Adrenal gland (tissue), 12 donors: ENCODE results near the gene GSK3A. TPM values are rescaled to one million over a fixed set of nuclear protein-coding genes. Genes with fewer than 3 reads are reported as not detected.
A peak's percentile ranks its signal among the peaks of the same experiment; 100 is the strongest.

Source experiments
- DNase-seq, 7 donors: peaks; one replicate each; pipeline ENCODE4 v3.0.0-alpha.2; 2019 to 2020
- H3K27ac ChIP-seq, 5 donors: fragments of 200-600 bp; sonication (generic) in 4 of 5; 1 replicate in 3 of 5; 2 replicates in 2 of 5; pipeline versions ENCODE4 v1.5.1 to v1.8.0; 2016 to 2020; ENCODE audit warnings: mild to moderate bottlenecking in 1 of 5
- H3K27me3 ChIP-seq: fragments of 200-600 bp; 2 replicates; pipeline ENCODE4 v1.8.0; 2021
- H3K36me3 ChIP-seq, 2 donors: fragments of 200-600 bp; replicated peaks in 1 of 2; 1 replicate in 1 of 2; 2 replicates in 1 of 2; pipeline versions ENCODE4 v1.5.1 to v1.8.0; 2018 to 2022
- H3K4me1 ChIP-seq, 2 donors: fragments of 200-600 bp; replicated peaks in 1 of 2; 1 replicate in 1 of 2; 2 replicates in 1 of 2; pipeline versions ENCODE4 v1.5.1 to v1.8.0; 2018 to 2021
- H3K4me3 ChIP-seq, 4 donors: fragments of 200-600 bp; sonication (generic) in 3 of 4; one replicate each; pipeline ENCODE4 v1.5.1; 2016 to 2018
- H3K9me3 ChIP-seq, 3 donors: fragments of 200-600 bp; sonication (generic) in 1 of 3; replicated peaks in 1 of 3; 1 replicate in 2 of 3; 2 replicates in 1 of 3; pipeline versions ENCODE4 v1.5.1 to v1.8.0; 2016 to 2021
- POLR2A ChIP-seq, 2 donors: fragments of 450-650 bp; IDR thresholded peaks; one replicate each; pipeline ENCODE4 v1.6.1; 2017; ENCODE audit warnings: antibody characterized with exemption in 2 of 2, mild to moderate bottlenecking in 2 of 2, moderate library complexity in 1 of 2
- WGBS, 4 donors: extraction: QIAGEN DNeasy Blood & Tissue Kit in 2 of 4; methylation state at CpG; one replicate each; pipeline versions ENCODE4 v1.1.5 to v1.1.7; 2013 to 2017; 5-methylcytosine and 5-hydroxymethylcytosine counted together
- intact Hi-C, 2 donors: fragments of 100-400 bp; cut with DNase I; formaldehyde crosslinking; loops; one replicate each; pipeline versions ENCODE4 v1.14.1 to v1.15.0; 2022 to 2023
- polyA plus RNA-seq, 3 donors: library from polyadenylated mRNA; stranded (reverse); fragments of 200-250 nt in 2 of 3; fragments of 350-450 nt in 1 of 3; fragmentation: Illumina TruSeq in 1 of 3; extraction: RNeasy Lipid Tissue Mini Kit (QIAGEN cat#74804) in 1 of 3; gene quantifications; one replicate each; pipeline ENCODE4 v1.2.3, GENCODE V29; 2013 to 2014
- total RNA-seq, 9 donors: library from RNA; depleted of rRNA in 4 of 9; stranded (reverse); fragments of >200 nt in 4 of 9; fragments of 120-200 nt in 1 of 9; fragmentation: NEBNext Ultra II Directional in 1 of 9; extraction: Animal tissue kit (Norgen Biotek cat#: 25700) in 1 of 9; gene quantifications; one replicate each; pipeline versions ENCODE4 v1.1.0 to v1.2.4, GENCODE V29; 2013 to 2023
- TF ChIP-seq, protein P1 (sequence below), 6 experiments: fragments of 450-650 bp in 4 of 6; fragments of 200-600 bp in 2 of 6; sonication (generic) in 1 of 6; IDR thresholded peaks; 1 replicate in 5 of 6; 2 replicates in 1 of 6; pipeline versions ENCODE4 v1.5.1 to v1.8.0; 2016 to 2021; ENCODE audit warnings: antibody characterized with exemption in 6 of 6, mild to moderate bottlenecking in 2 of 6, moderate library complexity in 1 of 6
- donor health status: healthy with polysubstance abuse.
- donor health status: Bipolar disorder and iron deficiency.
- donor health status: DM: yes; HTN: yes; CAD: no.
- donor health status: DM: no; HTN: no; CAD: no.
- donor health status: DM: no; HTN: no; CAD: no.
- donor health status: DM: yes; HTN: yes; CAD: no.

Gene GSK3A
- total and polyA plus RNA-seq, 12 donors, result 19.5 to 94.9 (median 49.7) TPM

DNA sequence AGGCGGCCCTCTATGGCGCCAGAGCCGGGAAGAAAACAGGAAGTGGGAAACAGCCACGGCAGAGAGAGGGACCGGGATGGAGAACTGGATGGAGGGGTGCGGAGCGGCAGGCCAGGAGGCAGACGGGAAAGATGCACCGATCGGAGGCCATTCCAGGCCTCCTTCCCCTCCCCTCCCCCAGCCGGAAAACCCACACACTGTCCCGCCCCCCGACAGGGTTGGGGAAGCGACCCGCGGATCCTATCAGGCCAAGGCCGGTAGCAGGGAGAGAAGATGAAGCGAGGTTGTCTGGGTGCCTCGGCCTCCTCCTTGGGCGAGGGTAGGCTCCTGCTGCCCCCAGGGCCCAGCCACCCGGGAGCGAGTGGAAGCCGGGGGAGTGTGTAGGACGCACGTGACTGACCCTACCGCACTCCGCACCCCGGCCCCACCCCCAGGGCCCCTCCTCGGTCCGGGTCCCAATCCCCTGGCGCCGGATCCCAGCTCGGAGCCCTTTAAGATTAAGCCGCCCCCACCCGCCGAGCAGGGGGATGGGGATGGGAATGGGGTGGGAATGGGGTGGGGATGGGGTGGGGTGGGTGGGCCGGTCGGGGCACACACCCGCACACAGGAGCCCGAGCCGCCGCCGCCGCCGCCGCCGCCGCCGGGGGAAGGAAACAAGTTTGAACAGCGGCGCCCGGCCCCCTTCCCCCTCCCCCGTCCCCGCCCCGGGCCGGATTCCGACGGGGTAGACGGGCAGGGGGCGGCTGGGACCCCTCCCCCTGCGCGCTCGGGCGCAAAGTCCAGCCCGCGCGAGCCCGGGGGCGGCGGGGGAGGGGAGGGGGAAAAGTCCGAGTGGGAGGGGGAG, 11.1 kb upstream of the GSK3A start:
- intact Hi-C loops, result loop anchor here in 1 of 2 donors (2.0 kb wide), 1 partner anchor 15 kb away; the partner anchor contains the start of gene CIC
- WGBS, 4 donors, result 0 to 1% (median 0%) methylated on average over 12 to 66 of the region's 71 CpGs
- H3K27ac ChIP-seq, result peak overlapping the region; percentile 91 to 100 (median 99)
- no peaks in the 10 kb centered on the region for H3K27me3 ChIP-seq
- H3K4me1 ChIP-seq, result peaks cover 44 to 51% of the 10 kb centered on the region in 2 donors
- H3K4me3 ChIP-seq, result peak overlapping the region; percentile 62 to 90 (median 86)
- TF ChIP-seq POLR2A (IDR thresholded peaks at IDR 0.05), result peak in 1 of 2 donors; percentile 42
- TF ChIP-seq, protein P1, sequence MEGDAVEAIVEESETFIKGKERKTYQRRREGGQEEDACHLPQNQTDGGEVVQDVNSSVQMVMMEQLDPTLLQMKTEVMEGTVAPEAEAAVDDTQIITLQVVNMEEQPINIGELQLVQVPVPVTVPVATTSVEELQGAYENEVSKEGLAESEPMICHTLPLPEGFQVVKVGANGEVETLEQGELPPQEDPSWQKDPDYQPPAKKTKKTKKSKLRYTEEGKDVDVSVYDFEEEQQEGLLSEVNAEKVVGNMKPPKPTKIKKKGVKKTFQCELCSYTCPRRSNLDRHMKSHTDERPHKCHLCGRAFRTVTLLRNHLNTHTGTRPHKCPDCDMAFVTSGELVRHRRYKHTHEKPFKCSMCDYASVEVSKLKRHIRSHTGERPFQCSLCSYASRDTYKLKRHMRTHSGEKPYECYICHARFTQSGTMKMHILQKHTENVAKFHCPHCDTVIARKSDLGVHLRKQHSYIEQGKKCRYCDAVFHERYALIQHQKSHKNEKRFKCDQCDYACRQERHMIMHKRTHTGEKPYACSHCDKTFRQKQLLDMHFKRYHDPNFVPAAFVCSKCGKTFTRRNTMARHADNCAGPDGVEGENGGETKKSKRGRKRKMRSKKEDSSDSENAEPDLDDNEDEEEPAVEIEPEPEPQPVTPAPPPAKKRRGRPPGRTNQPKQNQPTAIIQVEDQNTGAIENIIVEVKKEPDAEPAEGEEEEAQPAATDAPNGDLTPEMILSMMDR (IDR thresholded peaks at IDR 0.05), result no peak
- H3K36me3 ChIP-seq, result peaks cover 0 to 17% of the 10 kb centered on the region in 2 donors
- H3K9me3 ChIP-seq, result no peaks in the 10 kb centered on the region
- DNase-seq, result peak; percentile 65 to 81 (median 74)

DNA sequence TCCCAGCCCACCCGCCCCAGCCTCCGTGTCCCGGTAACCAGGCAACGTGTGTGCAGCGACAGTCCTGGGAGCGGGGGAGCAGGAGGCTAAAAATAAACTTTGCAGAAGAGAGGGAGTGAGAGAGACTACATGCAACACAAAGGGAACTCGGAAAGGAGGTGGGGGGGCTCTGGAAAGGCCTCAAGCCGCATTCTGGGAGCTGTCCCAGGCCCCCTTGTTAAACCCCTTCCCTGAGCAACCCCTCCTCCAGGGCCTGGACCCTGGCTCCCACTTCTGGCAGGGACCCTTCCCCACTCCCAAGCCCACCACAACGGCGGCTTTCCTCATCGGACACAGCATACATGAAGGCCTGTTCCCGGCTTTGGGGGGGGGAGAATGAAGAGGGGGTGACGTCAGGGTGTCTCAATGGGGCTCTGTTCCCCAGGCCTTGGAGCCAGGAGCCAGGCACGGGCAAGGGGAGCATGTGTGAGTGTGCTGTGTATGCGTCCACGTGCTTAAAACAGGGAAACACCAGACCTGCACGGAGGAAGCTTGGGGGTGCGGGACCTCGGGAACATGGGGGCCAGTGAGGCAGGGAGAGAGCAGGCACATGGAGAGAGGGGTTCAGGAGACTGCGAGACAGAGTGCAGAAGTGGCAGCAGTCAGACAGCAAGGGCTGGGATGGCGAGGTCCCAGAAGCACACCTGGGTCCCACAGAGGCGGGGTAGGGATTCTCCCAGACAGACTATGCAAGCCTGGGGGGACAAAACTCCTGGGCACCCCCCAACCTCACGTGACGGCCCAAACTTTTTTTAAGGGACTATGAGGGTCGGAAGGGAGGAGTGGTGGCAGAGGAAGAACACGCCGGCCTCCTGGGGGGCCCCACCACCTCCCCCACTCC, 10.2 kb upstream of the GSK3A start:
- H3K36me3 ChIP-seq, result peaks cover 0 to 20% of the 10 kb centered on the region in 2 donors
- TF ChIP-seq POLR2A (IDR thresholded peaks at IDR 0.05), result peak in 1 of 2 donors; percentile 57
- TF ChIP-seq, protein P1 (IDR thresholded peaks at IDR 0.05), result no peak
- peak overlapping the region; percentile 6 to 90 (median 60) for H3K4me3 ChIP-seq
- WGBS, 4 donors, result 2 to 7% (median 3%) methylated on average over 25 to 27 of the region's 27 CpGs
- no peaks in the 10 kb centered on the region for H3K27me3 ChIP-seq
- intact Hi-C loops, result no loop called here
- H3K27ac ChIP-seq, result peak overlapping the region; percentile 91 to 100 (median 99)
- H3K9me3 ChIP-seq, result no peaks in the 10 kb centered on the region
- DNase-seq, result peak; percentile 68 to 84 (median 75)
- peaks cover 47 to 51% of the 10 kb centered on the region in 2 donors for H3K4me1 ChIP-seq

DNA sequence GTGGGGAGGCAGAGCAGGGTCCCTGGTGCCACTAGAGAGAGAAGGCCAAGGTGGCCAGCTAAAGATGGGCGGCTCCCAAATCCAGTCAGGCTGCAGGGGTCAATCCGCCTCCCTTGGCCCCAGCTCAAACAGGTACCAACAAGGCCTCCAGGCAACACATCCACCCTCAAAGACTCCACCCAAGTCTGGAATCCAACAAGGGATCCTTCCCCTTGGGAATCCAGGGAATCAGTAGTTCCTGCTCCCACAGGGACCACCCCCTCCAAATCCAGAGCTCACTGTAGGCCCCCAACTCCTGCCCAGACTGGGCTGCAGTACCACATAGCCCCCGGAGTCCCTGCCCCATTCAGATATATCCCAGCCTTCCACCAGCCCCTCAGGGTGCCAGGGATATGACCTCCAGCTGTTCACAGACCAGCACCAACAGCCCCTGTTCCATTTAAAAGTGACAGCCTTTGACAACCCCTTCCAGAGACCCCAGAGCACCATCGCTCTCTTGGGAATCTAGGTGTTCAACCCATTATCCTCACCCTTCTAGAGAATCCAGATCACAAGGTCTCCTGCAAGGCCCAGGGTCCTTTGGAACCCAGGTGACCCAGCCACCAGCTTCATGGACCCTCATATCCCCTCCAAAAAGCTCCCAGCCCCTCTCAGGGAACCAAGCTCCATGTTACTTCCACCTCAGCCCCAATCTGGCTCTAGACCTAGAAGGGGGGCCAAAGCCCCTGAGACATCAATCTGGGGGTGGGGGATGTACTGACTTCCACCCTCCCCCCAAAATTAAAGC, 9.4 kb upstream of the GSK3A start:
- WGBS, 4 donors, result 62 to 82% (median 75%) methylated on average over 4 of the region's 4 CpGs

More for the DNA sequence above, 9.4 kb upstream of the GSK3A start:
- peak overlapping the region in 1 of 4 donors; percentile 90 for H3K4me3 ChIP-seq
- H3K27me3 ChIP-seq, result no peaks in the 10 kb centered on the region
- H3K27ac ChIP-seq, result peak overlapping the region; percentile 60 to 100 (median 99)
- peak in 1 of 7 donors; percentile 26 for DNase-seq
- H3K9me3 ChIP-seq, result no peaks in the 10 kb centered on the region
- TF ChIP-seq, protein P1 (IDR thresholded peaks at IDR 0.05), result no peak
- no peak for TF ChIP-seq POLR2A (IDR thresholded peaks at IDR 0.05)
- H3K36me3 ChIP-seq, result peaks cover 0 to 20% of the 10 kb centered on the region in 2 donors
- intact Hi-C loops, result loop anchor here in 1 of 2 donors (2.0 kb wide), 1 partner anchor 27 kb away; no protein-coding TSS in a partner anchor
- H3K4me1 ChIP-seq, result peaks cover 55 to 57% of the 10 kb centered on the region in 2 donors
